ENCODE results near the gene SCFD2.

DNA sequence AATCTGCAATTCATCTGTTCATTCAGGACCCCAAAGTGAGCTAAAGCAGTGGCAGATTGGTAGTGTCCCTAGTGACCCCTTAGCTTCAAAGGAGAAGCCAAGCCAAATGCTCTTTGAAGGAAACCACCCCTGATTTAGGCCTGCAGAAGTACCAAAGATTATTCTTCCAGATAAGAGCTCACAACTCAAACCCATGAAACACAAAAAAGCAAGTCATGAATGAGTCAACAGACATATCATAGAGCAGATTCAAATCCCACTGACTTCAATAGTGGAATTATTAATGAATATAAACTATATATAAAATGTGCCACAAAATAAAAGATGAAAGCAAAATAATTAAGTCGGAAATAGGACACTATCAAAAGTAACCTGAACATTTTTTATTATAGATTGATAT is 197.6 kb downstream of the SCFD2 start:
- TF ChIP-seq CTCF (conservative IDR thresholded peaks at IDR 0.05 in 1 of 2, IDR thresholded peaks at IDR 0.05 in 1 of 2; ENCODE audit: extremely low read depth in 1 of 2, insufficient read depth in 1 of 2, low read depth in 1 of 2, low read length in 2 of 2) (no peak), EZH2 (IDR thresholded peaks at IDR 0.05; ENCODE audit: borderline replicate concordance, low read length) (no peak)
